MCF 10A (cell line): ENCODE results near the gene SLC4A2. TPM values are rescaled to one million over a fixed set of nuclear protein-coding genes. Genes with fewer than 3 reads are reported as not detected.

Source experiments
- BruUV-seq: library from RNA; stranded (reverse); fragments of 400-500 nt; replicated peaks from 2 replicates; lab custom pipeline; 2021; lab: Mats Ljungman, UMichigan
- CTCF ChIA-PET: fragments of 300-600 bp; sonication (Branson Sonifier 250); formaldehyde crosslinking; extraction: SDS; loops from one replicate; lab custom pipeline; 2021; ENCODE audit warnings: antibody characterized with exemption, inconsistent platforms; lab: Yijun Ruan, JAX
- POLR2A ChIA-PET: fragments of 300-600, 350-650 bp; sonication (Branson Sonifier 250); formaldehyde crosslinking; extraction: SDS; loops from one replicate; lab custom pipeline; 2020; ENCODE audit warnings: antibody characterized with exemption, inconsistent platforms; lab: Yijun Ruan, JAX
- DNase-seq: peaks from one replicate; pipeline ENCODE4 v3.0.0-alpha.2; 2018; ENCODE audit not compliant: unreplicated experiment
- H3K27ac Mint-ChIP-seq: one replicate; pipeline ENCODE4 v1.8.0; 2022; ENCODE audit warnings: mild to moderate bottlenecking, low read depth, mixed read lengths; ENCODE audit not compliant: unreplicated experiment
- H3K27me3 Mint-ChIP-seq: one replicate; pipeline ENCODE4 v1.8.0; 2022; ENCODE audit warnings: mixed read lengths; ENCODE audit not compliant: insufficient read depth, unreplicated experiment
- H3K36me3 Mint-ChIP-seq: one replicate; pipeline ENCODE4 v1.8.0; 2022; ENCODE audit warnings: mild to moderate bottlenecking, moderate library complexity, mixed read lengths; ENCODE audit not compliant: insufficient read depth, unreplicated experiment
- H3K4me1 Mint-ChIP-seq: one replicate; pipeline ENCODE4 v1.8.0; 2022; ENCODE audit warnings: mixed read lengths; ENCODE audit not compliant: insufficient read depth, unreplicated experiment
- H3K4me3 Mint-ChIP-seq: one replicate; pipeline ENCODE4 v1.8.0; 2022; ENCODE audit warnings: mild to moderate bottlenecking, moderate library complexity, mixed read lengths; ENCODE audit not compliant: unreplicated experiment
- H3K9me3 Mint-ChIP-seq: one replicate; pipeline ENCODE4 v1.8.0; 2022; ENCODE audit warnings: mixed read lengths; ENCODE audit not compliant: unreplicated experiment
- intact Hi-C: fragments of 100-400 bp; cut with micrococcal nuclease; formaldehyde crosslinking; loops from 2 replicates; pipeline ENCODE4 v1.14.1; 2022
- total RNA-seq: library from RNA; stranded (reverse); gene quantifications from 2 replicates; pipeline ENCODE4 v1.2.3, GENCODE V29; 2022
- TF ChIP-seq, protein P1 (sequence below): fragments of 200-600 bp; IDR thresholded peaks from one replicate; pipeline ENCODE4 v1.8.0; 2022; ENCODE audit warnings: antibody characterized with exemption, mild to moderate bottlenecking; ENCODE audit not compliant: unreplicated experiment

SLC4A2 gene
- total RNA-seq, 1 experiment from 2014 or later, result 112 TPM

GRCh38 chr7:151081170-151082101 is 22.0 kb downstream of the SLC4A2 start:
- Mint-ChIP-seq H3K27ac (peak overlapping the region; percentile 83), H3K4me3 (peak overlapping the region; percentile 91), H3K4me1 (peaks cover 35% of the 10 kb centered on the region), H3K36me3 (peaks cover 9% of the 10 kb centered on the region), H3K27me3 (no peaks in the 10 kb centered on the region), H3K9me3 (no peaks in the 10 kb centered on the region)
- DNase-seq, result peak; percentile 42
- TF ChIP-seq, protein P1, sequence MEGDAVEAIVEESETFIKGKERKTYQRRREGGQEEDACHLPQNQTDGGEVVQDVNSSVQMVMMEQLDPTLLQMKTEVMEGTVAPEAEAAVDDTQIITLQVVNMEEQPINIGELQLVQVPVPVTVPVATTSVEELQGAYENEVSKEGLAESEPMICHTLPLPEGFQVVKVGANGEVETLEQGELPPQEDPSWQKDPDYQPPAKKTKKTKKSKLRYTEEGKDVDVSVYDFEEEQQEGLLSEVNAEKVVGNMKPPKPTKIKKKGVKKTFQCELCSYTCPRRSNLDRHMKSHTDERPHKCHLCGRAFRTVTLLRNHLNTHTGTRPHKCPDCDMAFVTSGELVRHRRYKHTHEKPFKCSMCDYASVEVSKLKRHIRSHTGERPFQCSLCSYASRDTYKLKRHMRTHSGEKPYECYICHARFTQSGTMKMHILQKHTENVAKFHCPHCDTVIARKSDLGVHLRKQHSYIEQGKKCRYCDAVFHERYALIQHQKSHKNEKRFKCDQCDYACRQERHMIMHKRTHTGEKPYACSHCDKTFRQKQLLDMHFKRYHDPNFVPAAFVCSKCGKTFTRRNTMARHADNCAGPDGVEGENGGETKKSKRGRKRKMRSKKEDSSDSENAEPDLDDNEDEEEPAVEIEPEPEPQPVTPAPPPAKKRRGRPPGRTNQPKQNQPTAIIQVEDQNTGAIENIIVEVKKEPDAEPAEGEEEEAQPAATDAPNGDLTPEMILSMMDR, result no peak
- CTCF ChIA-PET, result interaction anchor here (0.6 to 15.0 kb wide), 4 partner anchors 9 to 40 kb away, joined by 3 to 315 read pairs (median 3); no protein-coding TSS in a partner anchor
- POLR2A ChIA-PET, result interaction anchor here (1.1 to 10.0 kb wide), 5 partner anchors 21 to 53 kb away, joined by 4 to 151 read pairs (median 12); partner anchors contain the start of genes ABCB8, CDK5 and SLC4A2
- intact Hi-C loops, result loop anchor here (2.0 kb wide), 1 partner anchor 53 kb away; the partner anchor contains the start of gene ABCB8
- BruUV-seq, result no TSS peak

DNA sequence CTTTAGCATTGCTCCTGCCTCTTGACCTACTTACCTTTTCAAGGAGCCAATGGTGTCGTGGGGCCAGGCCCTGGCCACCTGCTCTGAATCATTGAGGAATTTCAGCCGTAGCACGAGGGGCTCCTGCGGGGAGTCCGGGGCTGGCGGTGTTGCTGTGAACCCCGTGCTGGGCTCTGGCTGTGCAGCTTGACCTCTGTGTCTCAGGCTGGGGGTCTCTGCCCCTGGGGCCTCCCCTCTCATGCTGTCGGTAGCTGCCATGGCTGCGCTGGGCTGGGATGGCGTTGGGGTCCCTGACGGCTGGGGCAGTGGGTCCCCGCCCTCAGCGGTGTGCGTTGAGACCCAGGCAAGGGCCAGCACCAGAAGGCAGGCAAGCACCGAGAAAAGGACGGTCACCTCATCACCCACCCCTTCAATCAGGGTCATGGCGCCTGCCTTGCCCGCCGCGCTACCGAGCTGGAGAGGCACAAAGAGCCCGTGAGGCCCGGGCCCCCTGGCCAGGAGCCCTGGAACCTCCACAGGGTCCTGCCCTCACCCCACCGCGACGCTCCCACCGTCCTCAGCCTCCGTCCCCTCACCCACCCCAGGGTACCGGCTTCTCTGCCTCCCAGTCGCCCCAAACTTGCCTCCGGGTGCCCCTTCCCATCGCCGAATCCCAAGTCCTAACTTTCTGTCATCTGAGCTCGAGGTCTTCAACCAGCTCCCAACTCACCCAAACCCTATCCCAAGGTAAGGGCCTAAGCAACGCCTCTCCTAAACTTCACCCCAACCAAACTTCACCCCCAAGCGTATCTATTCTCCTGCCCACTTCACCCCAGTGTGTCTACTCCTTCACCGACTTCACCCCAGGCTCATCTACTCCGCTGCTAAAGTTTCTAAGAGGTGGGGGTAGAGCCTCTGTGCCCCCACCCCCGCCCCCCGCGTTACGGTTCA is 23.0 kb downstream of the SLC4A2 start:
- BruUV-seq, result no TSS peak
- intact Hi-C loops, result no loop called here
- TF ChIP-seq, protein P1, result no peak
- DNase-seq, result no peak
- ChIA-PET POLR2A (interaction anchor here (0.7 to 10.0 kb wide), 7 partner anchors 9 to 150 kb away, joined by 3 to 151 read pairs (median 3); partner anchors contain the start of genes ABCB8, CDK5, CHPF2 and SLC4A2), CTCF (interaction anchor here (0.6 to 15.0 kb wide), 3 partner anchors 27 to 661 kb away, joined by 3 to 315 read pairs (median 3); no protein-coding TSS in a partner anchor)
- no peaks in the 10 kb centered on the region for H3K27me3 Mint-ChIP-seq
- peaks cover 15% of the 10 kb centered on the region for H3K36me3 Mint-ChIP-seq
- peak overlapping the region; percentile 91 for H3K4me3 Mint-ChIP-seq
- H3K9me3 Mint-ChIP-seq, result no peaks in the 10 kb centered on the region
- peaks cover 35% of the 10 kb centered on the region for H3K4me1 Mint-ChIP-seq
- H3K27ac Mint-ChIP-seq, result peak overlapping the region; percentile 85

DNA sequence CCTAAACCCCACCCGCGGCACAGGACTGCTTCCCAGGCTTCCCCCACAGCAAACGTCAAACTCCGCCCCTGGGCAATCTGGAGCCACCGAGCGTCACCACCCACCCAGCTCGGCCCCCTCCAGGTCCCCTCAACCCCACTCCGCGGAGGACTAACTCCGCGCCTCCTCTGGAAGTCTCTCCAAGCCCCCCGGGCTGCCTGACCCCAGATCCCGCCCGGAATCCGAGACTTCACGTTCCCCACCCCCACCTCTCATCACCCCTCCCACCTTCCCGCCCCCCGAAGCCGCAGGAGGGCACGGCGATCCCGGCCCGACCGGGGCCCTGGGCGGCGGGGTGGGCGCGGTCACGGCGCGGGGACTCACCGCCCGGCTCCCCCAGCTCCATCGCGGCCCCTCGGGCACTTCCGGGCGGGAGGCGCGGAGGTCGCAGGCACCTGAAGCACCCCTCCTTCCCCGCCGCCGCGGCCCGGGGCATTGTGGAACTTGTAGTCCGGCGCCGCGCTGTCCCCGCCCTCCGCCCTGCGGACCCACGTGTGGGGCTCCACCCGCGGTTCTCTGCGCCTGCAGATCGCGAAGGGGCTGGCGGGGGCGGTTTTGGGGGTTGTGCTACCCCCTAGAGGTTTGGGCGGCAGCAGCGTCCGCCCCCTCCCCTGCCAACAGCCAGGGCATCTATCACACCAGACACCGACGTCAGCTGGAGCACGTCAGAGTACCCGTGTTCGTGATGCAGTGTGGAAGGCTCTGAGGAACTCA is 23.9 kb downstream of the SLC4A2 start, which contains the start of gene TMUB1:
TSS of gene TMUB1 (minus strand) at position 423 of the 753 bp plus-strand sequence. CDS start 930 bp downstream, outside the sequence.
- CTCF ChIA-PET, result interaction anchor here (0.6 to 15.0 kb wide), 5 partner anchors 11 to 1336 kb away, joined by 3 to 315 read pairs (median 3); no protein-coding TSS in a partner anchor

More for the DNA sequence above, 23.9 kb downstream of the SLC4A2 start, which contains the start of gene TMUB1:
- TF ChIP-seq, protein P1, result no peak
- no TSS peak for BruUV-seq
- H3K9me3 Mint-ChIP-seq, result no peaks in the 10 kb centered on the region
- peaks cover 32% of the 10 kb centered on the region for H3K4me1 Mint-ChIP-seq
- POLR2A ChIA-PET, result interaction anchor here (0.7 to 10.0 kb wide), 7 partner anchors 10 to 149 kb away, joined by 3 to 151 read pairs (median 3); partner anchors contain the start of genes ABCB8, CDK5, CHPF2 and SLC4A2
- H3K36me3 Mint-ChIP-seq, result peaks cover 15% of the 10 kb centered on the region
- intact Hi-C loops, result no loop called here
- peak within 1 kb of the TSS; percentile 85 for H3K27ac Mint-ChIP-seq
- H3K27me3 Mint-ChIP-seq, result no peaks in the 10 kb centered on the region
- H3K4me3 Mint-ChIP-seq, result peak within 1 kb of the TSS; percentile 91
- peak; percentile 52 for DNase-seq
